ENCODE data around the gene UIMC1. TPM values are rescaled to one million over a fixed set of nuclear protein-coding genes. Genes with fewer than 3 reads are reported as not detected.

The UIMC1 gene
- total RNA-seq, 1 experiment from 2014 or later = 52.8 TPM

DNA sequence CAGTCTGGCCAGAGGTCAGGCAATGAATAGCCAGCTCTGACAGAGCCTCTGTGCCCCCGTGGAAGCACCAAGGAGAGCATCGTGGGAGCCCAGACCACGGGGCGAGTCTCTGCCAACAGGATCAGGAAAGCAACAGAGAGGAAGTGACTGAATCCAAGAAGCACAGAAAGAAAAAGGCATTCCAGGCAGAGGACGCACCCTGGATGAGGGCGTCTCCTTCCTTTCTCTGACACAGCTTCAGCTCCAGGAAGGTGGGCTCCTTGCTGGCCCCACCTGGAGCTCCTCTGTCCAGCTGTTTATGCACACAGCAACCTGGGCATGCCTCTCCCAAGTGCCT, 124.0 kb downstream of the UIMC1 start:
- POLR2A ChIA-PET = no interaction called here
- DNase-seq = no peak
- no TSS peak for BruUV-seq (replicated peaks)
- H3K27me3 ChIP-seq (replicated peaks; ENCODE audit: control insufficient read depth, insufficient read depth, low read length) = no peaks in the 10 kb centered on the region
- H3K36me3 ChIP-seq (ENCODE audit: control insufficient read depth, insufficient read depth, low read length) = no peaks in the 10 kb centered on the region
- H3K4me3 ChIP-seq (ENCODE audit: low read depth, low read length) = no peak overlapping the region
- Mint-ChIP-seq H3K27me3 (ENCODE audit: insufficient read depth, unreplicated experiment) (peaks cover 4% of the 10 kb centered on the region), H3K36me3 (ENCODE audit: insufficient read depth, unreplicated experiment) (no peaks in the 10 kb centered on the region), H3K9me3 (ENCODE audit: unreplicated experiment) (no peaks in the 10 kb centered on the region), H3K4me3 (ENCODE audit: unreplicated experiment) (no peak overlapping the region), H3K4me1 (ENCODE audit: low read depth, unreplicated experiment) (no peaks in the 10 kb centered on the region), H3K27ac (ENCODE audit: unreplicated experiment) (no peak overlapping the region)
- CTCF ChIA-PET = no interaction called here
- TF ChIP-seq, protein P1, sequence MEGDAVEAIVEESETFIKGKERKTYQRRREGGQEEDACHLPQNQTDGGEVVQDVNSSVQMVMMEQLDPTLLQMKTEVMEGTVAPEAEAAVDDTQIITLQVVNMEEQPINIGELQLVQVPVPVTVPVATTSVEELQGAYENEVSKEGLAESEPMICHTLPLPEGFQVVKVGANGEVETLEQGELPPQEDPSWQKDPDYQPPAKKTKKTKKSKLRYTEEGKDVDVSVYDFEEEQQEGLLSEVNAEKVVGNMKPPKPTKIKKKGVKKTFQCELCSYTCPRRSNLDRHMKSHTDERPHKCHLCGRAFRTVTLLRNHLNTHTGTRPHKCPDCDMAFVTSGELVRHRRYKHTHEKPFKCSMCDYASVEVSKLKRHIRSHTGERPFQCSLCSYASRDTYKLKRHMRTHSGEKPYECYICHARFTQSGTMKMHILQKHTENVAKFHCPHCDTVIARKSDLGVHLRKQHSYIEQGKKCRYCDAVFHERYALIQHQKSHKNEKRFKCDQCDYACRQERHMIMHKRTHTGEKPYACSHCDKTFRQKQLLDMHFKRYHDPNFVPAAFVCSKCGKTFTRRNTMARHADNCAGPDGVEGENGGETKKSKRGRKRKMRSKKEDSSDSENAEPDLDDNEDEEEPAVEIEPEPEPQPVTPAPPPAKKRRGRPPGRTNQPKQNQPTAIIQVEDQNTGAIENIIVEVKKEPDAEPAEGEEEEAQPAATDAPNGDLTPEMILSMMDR (IDR thresholded peaks at IDR 0.05; ENCODE audit: insufficient read depth in 1 of 2, low read depth in 1 of 2, low read length in 1 of 2, severe bottlenecking in 1 of 2, unreplicated experiment in 1 of 2) = no peak
- no peaks in the 10 kb centered on the region for H3K9me3 ChIP-seq
- H3K4me1 ChIP-seq = no peaks in the 10 kb centered on the region
- intact Hi-C loops (cut with micrococcal nuclease; ENCODE audit: unreplicated experiment) = no loop called here

DNA sequence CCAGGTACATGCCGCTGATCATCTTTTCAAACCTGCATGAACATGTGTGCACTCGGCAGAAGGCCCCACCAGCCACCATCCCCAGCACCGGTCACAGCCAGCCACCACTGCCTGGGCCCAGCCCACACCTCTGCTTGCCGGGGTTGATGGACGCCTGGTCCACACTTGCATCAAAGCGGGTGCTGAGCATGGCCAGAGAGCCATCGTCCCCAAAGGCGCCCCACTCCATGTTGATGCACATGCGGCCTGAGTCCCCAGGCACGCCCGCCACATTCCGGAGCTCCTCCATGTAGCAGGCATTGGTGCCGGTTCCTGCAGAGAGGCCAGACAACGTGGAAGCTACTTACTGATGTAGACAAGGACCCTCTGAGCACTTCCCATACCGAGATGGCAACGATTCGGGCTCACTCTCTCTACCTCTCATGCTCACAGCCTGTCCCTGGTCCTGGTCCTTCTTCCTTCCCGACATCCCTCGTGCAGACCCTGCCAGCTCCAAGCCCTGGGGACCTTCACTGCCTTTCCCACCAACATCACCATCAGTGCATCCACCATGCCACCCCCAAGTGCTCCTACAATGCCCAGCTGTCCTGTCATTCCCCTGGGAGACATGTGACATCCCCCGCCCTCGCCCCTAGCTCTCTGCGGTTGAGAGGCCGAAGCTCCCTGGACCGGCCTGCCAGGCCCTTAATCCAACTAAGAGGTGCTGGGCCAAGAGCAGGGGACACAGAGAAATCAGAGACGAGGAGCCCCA, 124.6 kb downstream of the UIMC1 start:
- no peaks in the 10 kb centered on the region for H3K4me1 Mint-ChIP-seq (ENCODE audit: low read depth, unreplicated experiment)
- H3K4me3 ChIP-seq (ENCODE audit: low read depth, low read length) = no peak overlapping the region
- intact Hi-C loops (cut with micrococcal nuclease; ENCODE audit: unreplicated experiment) = no loop called here
- H3K9me3 Mint-ChIP-seq (ENCODE audit: unreplicated experiment) = no peaks in the 10 kb centered on the region
- no peak for DNase-seq
- H3K27me3 ChIP-seq (replicated peaks; ENCODE audit: control insufficient read depth, insufficient read depth, low read length) = no peaks in the 10 kb centered on the region
- TF ChIP-seq, protein P1 (IDR thresholded peaks at IDR 0.05; ENCODE audit: insufficient read depth in 1 of 2, low read depth in 1 of 2, low read length in 1 of 2, severe bottlenecking in 1 of 2, unreplicated experiment in 1 of 2) = no peak
- CTCF ChIA-PET = no interaction called here
- BruUV-seq (replicated peaks) = no TSS peak
- no peak overlapping the region for H3K27ac Mint-ChIP-seq (ENCODE audit: unreplicated experiment)
- no peak overlapping the region for H3K4me3 Mint-ChIP-seq (ENCODE audit: unreplicated experiment)
- no peaks in the 10 kb centered on the region for H3K9me3 ChIP-seq
- no peaks in the 10 kb centered on the region for H3K36me3 Mint-ChIP-seq (ENCODE audit: insufficient read depth, unreplicated experiment)
- POLR2A ChIA-PET = no interaction called here
- H3K36me3 ChIP-seq (ENCODE audit: control insufficient read depth, insufficient read depth, low read length) = no peaks in the 10 kb centered on the region
- peaks cover 4% of the 10 kb centered on the region for H3K27me3 Mint-ChIP-seq (ENCODE audit: insufficient read depth, unreplicated experiment)
- H3K4me1 ChIP-seq = no peaks in the 10 kb centered on the region

GRCh38 chr5:176881021-176881749, 125.4 kb downstream of the UIMC1 start:
- Histone ChIP-seq H3K27me3 (replicated peaks; ENCODE audit: control insufficient read depth, insufficient read depth, low read length) (no peaks in the 10 kb centered on the region), H3K4me1 (no peaks in the 10 kb centered on the region), H3K4me3 (ENCODE audit: low read depth, low read length) (no peak overlapping the region), H3K9me3 (no peaks in the 10 kb centered on the region), H3K36me3 (ENCODE audit: control insufficient read depth, insufficient read depth, low read length) (no peaks in the 10 kb centered on the region)
- Mint-ChIP-seq H3K27me3 (ENCODE audit: insufficient read depth, unreplicated experiment) (peaks cover 4% of the 10 kb centered on the region), H3K9me3 (ENCODE audit: unreplicated experiment) (no peaks in the 10 kb centered on the region), H3K36me3 (ENCODE audit: insufficient read depth, unreplicated experiment) (no peaks in the 10 kb centered on the region), H3K27ac (ENCODE audit: unreplicated experiment) (no peak overlapping the region), H3K4me1 (ENCODE audit: low read depth, unreplicated experiment) (no peaks in the 10 kb centered on the region), H3K4me3 (ENCODE audit: unreplicated experiment) (no peak overlapping the region)
- ChIA-PET CTCF (no interaction called here), POLR2A (no interaction called here)
- no TSS peak for BruUV-seq (replicated peaks)
- no peak for DNase-seq
- intact Hi-C loops (cut with micrococcal nuclease; ENCODE audit: unreplicated experiment) = no loop called here
- TF ChIP-seq, protein P1 (IDR thresholded peaks at IDR 0.05; ENCODE audit: insufficient read depth in 1 of 2, low read depth in 1 of 2, low read length in 1 of 2, severe bottlenecking in 1 of 2, unreplicated experiment in 1 of 2) = no peak

All from Caco-2 (cell line).